Adrenal gland (tissue), 5 donors: ENCODE results near the gene OR8D4.

Experiments
- POLR2A ChIP-seq, 2 donors: fragments of 450-650 bp; IDR thresholded peaks; one replicate each; pipeline ENCODE4 v1.6.1; 2017; ENCODE audit warnings: antibody characterized with exemption in 2 of 2, mild to moderate bottlenecking in 2 of 2, moderate library complexity in 1 of 2
- TF ChIP-seq, protein P1 (sequence below), 6 experiments: fragments of 450-650 bp in 4 of 6; fragments of 200-600 bp in 2 of 6; sonication (generic) in 1 of 6; IDR thresholded peaks; 1 replicate in 5 of 6; 2 replicates in 1 of 6; pipeline versions ENCODE4 v1.5.1 to v1.8.0; 2016 to 2021; ENCODE audit warnings: antibody characterized with exemption in 6 of 6, mild to moderate bottlenecking in 2 of 6, moderate library complexity in 1 of 6
- donor health status: DM: no; HTN: no; CAD: no.

DNA sequence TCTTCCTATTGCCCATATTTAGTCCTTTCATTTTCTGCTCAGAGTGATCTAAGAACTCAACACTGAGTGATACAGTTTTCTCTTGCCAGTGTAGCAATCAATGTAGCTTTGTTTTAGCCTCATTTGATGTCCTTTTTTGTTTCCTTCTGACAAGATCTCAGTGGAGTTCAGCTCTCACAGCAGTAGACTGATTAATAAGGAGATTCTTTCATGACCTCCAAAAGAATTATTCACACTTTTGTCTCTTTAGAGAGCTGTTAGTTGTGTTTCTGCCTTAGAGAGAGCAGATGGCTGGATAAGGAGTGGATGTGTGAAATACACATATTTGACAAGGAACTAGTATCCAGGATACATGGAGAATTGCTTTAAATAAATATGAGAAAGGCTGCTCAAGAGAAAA is 9.9 kb upstream of the OR8D4 start:
- TF ChIP-seq, protein P1, sequence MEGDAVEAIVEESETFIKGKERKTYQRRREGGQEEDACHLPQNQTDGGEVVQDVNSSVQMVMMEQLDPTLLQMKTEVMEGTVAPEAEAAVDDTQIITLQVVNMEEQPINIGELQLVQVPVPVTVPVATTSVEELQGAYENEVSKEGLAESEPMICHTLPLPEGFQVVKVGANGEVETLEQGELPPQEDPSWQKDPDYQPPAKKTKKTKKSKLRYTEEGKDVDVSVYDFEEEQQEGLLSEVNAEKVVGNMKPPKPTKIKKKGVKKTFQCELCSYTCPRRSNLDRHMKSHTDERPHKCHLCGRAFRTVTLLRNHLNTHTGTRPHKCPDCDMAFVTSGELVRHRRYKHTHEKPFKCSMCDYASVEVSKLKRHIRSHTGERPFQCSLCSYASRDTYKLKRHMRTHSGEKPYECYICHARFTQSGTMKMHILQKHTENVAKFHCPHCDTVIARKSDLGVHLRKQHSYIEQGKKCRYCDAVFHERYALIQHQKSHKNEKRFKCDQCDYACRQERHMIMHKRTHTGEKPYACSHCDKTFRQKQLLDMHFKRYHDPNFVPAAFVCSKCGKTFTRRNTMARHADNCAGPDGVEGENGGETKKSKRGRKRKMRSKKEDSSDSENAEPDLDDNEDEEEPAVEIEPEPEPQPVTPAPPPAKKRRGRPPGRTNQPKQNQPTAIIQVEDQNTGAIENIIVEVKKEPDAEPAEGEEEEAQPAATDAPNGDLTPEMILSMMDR (IDR thresholded peaks at IDR 0.05): no peak
- no peak for TF ChIP-seq POLR2A (IDR thresholded peaks at IDR 0.05)
